Uterus (tissue), 4 donors: Measurements from ENCODE around the gene NCOA3. TPM values are rescaled to one million over a fixed set of nuclear protein-coding genes. Genes with fewer than 3 reads are reported as not detected.
A peak's percentile ranks its signal among the peaks of the same experiment; 100 is the strongest.

Source experiments
- DNase-seq, 2 donors: peaks; one replicate each; pipeline ENCODE4 v3.0.0-alpha.2; 2019 to 2020
- H3K27ac ChIP-seq, 2 donors: fragments of 200-600 bp; sonication (generic); 1 replicate in 1 of 2; 2 replicates in 1 of 2; pipeline ENCODE4 v1.5.1; 2016 to 2018
- H3K27me3 ChIP-seq, 2 donors: fragments of 200-600 bp; sonication (generic); one replicate each; pipeline ENCODE4 v1.5.1; 2018 to 2019; ENCODE audit warnings: control low read depth in 1 of 2
- H3K36me3 ChIP-seq, 2 donors: fragments of 200-600 bp; sonication (generic); one replicate each; pipeline ENCODE4 v1.5.1; 2019; ENCODE audit warnings: control low read depth in 1 of 2
- H3K4me1 ChIP-seq, 2 donors: fragments of 200-600 bp; sonication (generic); one replicate each; pipeline ENCODE4 v1.5.1; 2018 to 2019; ENCODE audit warnings: control low read depth in 1 of 2
- H3K4me3 ChIP-seq, 2 donors: fragments of 200-600 bp; sonication (generic); 1 replicate in 1 of 2; 2 replicates in 1 of 2; pipeline ENCODE4 v1.5.1; 2018 to 2019; ENCODE audit warnings: mild to moderate bottlenecking in 1 of 2
- H3K9me3 ChIP-seq, 2 donors: fragments of 200-600 bp; sonication (generic); one replicate each; pipeline ENCODE4 v1.5.1; 2019; ENCODE audit warnings: control low read depth in 1 of 2
- POLR2A ChIP-seq, 2 donors: fragments of 450-650 bp; IDR thresholded peaks; one replicate each; pipeline ENCODE4 v1.6.1; 2016; ENCODE audit warnings: antibody characterized with exemption in 2 of 2, mild to moderate bottlenecking in 1 of 2, moderate library complexity in 1 of 2
- intact Hi-C: fragments of 100-400 bp; cut with DNase I; formaldehyde crosslinking; loops from one replicate; pipeline ENCODE4 v1.15.1; 2023; ENCODE audit warnings: low total_unique reads
- total RNA-seq, 4 donors: library from RNA; depleted of rRNA in 3 of 4; stranded (reverse); fragments of >200 nt in 3 of 4; gene quantifications; one replicate each; pipeline versions ENCODE4 v1.1.0 to v1.2.4, GENCODE V29; 2014 to 2023
- TF ChIP-seq, protein P1 (sequence below), 4 experiments: fragments of 200-600 bp in 2 of 4; fragments of 450-650 bp in 2 of 4; sonication (generic) in 2 of 4; IDR thresholded peaks; one replicate each; pipeline ENCODE4 v1.5.1; 2016 to 2019; ENCODE audit warnings: antibody characterized with exemption in 4 of 4, mild to moderate bottlenecking in 2 of 4, moderate library complexity in 1 of 4
- donor health status: DM: yes; HTN: yes; CAD: no.

The NCOA3 gene
- total RNA-seq = 10 to 100 TPM; 27.9 to 59.2 (median 44.2) TPM

DNA sequence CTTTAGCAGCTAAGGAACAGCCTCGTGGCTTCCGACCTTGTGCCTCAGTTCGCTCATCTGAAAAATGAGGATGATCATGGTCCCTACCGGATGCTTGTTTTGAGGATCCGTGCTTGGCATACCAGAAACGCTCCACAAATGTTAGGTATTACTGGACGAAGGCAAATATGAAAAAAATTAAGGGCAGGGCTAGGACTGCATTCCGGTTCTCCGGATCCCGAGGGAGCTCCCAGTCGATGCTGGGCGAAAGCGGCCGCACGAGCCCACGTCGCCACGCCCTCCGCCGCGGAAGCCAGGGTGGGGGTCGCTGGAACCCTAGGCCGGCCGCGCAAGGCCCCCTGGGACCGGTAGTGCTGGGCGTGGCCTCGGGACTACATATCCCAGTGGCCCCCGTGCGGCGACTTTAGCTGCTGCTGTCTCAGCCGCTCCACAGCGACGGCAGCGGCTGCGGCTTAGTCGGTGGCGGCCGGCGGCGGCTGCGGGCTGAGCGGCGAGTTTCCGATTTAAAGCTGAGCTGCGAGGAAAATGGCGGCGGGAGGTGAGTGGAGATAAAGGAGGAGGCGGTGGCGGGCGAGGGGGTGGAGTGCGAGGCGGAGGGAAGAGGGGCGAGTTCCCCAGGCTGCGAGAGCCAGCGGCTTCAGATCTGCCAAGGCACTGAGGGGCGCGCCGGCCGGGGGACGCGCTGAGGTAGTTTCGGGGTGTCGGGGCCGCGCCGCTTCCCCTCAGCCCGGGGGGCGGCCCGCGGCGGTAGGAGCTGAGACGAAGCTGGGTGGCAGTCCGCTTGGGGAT, at the start of gene NCOA3:
Gene NCOA3, plus strand, starts transcription at position 406 of the 789 bp plus-strand sequence. CDS start 120,361 bp downstream, outside the sequence.
- intact Hi-C loops = no loop called here
- Histone ChIP-seq H3K4me3 (peak within 1 kb of the TSS; percentile 64 to 96), H3K36me3 (no peaks in the 10 kb centered on the region), H3K27ac (peak within 1 kb of the TSS; percentile 89 to 96), H3K9me3 (no peaks in the 10 kb centered on the region), H3K4me1 (peaks cover 0 to 6% of the 10 kb centered on the region in 2 donors), H3K27me3 (no peaks in the 10 kb centered on the region)
- peak; percentile 89 to 90 for DNase-seq
- TF ChIP-seq POLR2A (IDR thresholded peaks at IDR 0.05) = peak; percentile 80 to 95
- TF ChIP-seq, protein P1, sequence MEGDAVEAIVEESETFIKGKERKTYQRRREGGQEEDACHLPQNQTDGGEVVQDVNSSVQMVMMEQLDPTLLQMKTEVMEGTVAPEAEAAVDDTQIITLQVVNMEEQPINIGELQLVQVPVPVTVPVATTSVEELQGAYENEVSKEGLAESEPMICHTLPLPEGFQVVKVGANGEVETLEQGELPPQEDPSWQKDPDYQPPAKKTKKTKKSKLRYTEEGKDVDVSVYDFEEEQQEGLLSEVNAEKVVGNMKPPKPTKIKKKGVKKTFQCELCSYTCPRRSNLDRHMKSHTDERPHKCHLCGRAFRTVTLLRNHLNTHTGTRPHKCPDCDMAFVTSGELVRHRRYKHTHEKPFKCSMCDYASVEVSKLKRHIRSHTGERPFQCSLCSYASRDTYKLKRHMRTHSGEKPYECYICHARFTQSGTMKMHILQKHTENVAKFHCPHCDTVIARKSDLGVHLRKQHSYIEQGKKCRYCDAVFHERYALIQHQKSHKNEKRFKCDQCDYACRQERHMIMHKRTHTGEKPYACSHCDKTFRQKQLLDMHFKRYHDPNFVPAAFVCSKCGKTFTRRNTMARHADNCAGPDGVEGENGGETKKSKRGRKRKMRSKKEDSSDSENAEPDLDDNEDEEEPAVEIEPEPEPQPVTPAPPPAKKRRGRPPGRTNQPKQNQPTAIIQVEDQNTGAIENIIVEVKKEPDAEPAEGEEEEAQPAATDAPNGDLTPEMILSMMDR (IDR thresholded peaks at IDR 0.05) = peak; percentile 39 to 77 (median 60)

DNA sequence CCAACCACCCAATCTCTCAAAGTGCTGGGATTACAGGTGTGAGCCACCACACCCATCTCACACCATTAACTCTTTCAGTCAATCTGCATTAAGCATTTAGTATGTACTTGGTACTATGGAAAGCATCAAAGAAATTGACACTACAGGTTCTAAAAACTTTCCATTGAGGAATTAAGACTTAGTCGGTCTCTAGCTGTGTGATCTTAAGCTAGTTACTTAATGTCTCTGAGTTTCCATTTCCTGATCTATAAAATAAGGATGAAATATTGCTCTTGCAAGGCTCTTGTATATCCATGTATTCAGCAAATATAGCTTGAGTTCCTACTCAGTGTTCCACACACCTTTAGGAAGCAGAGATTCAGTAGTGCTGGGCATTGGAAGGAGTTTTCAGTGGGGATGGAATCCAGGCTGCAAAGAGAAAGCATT, 48.9 kb upstream of the NCOA3 start:
- no peaks in the 10 kb centered on the region for H3K27me3 ChIP-seq
- DNase-seq = no peak
- no peak for TF ChIP-seq POLR2A (IDR thresholded peaks at IDR 0.05)
- TF ChIP-seq, protein P1 (IDR thresholded peaks at IDR 0.05) = no peak
- no peaks in the 10 kb centered on the region for H3K36me3 ChIP-seq
- no peak overlapping the region for H3K4me3 ChIP-seq
- no peaks in the 10 kb centered on the region for H3K9me3 ChIP-seq
- H3K27ac ChIP-seq = no peak overlapping the region
- intact Hi-C loops = no loop called here
- no peaks in the 10 kb centered on the region for H3K4me1 ChIP-seq

DNA sequence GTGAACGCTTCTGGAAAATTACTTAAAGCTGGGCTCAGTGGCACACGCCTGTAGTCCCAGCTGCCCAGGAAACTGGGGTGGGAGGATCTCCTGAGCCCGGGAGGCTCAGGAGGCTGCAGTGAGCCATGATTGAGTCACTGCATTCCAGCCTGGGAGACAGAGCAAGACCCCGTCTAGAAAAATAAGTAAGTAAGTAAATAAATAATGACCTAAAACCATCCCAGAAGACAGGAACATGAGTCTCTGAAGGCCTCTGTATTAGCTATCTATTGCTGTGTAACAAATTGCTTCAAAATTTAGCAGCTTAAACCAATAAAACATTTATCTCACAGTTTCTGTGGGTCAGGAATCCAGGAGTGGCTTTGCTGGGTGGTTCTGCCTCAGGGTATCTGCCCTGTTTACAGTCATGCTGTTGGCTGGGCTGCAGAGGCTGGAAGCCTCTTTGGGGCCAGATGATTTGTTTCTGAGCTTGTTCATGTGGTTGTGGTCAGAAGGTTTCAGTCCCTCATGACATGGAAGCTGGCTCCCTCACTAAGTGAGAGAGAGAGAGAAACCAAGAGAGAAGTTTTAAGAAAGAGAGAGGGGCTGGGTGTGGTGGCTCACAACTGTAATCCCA, 48.4 kb upstream of the NCOA3 start:
- no peak overlapping the region for H3K27ac ChIP-seq
- no peaks in the 10 kb centered on the region for H3K36me3 ChIP-seq
- DNase-seq = no peak
- H3K4me3 ChIP-seq = no peak overlapping the region
- TF ChIP-seq, protein P1 (IDR thresholded peaks at IDR 0.05) = no peak
- no peak for TF ChIP-seq POLR2A (IDR thresholded peaks at IDR 0.05)
- no peaks in the 10 kb centered on the region for H3K4me1 ChIP-seq
- no peaks in the 10 kb centered on the region for H3K27me3 ChIP-seq
- intact Hi-C loops = no loop called here
- no peaks in the 10 kb centered on the region for H3K9me3 ChIP-seq

DNA sequence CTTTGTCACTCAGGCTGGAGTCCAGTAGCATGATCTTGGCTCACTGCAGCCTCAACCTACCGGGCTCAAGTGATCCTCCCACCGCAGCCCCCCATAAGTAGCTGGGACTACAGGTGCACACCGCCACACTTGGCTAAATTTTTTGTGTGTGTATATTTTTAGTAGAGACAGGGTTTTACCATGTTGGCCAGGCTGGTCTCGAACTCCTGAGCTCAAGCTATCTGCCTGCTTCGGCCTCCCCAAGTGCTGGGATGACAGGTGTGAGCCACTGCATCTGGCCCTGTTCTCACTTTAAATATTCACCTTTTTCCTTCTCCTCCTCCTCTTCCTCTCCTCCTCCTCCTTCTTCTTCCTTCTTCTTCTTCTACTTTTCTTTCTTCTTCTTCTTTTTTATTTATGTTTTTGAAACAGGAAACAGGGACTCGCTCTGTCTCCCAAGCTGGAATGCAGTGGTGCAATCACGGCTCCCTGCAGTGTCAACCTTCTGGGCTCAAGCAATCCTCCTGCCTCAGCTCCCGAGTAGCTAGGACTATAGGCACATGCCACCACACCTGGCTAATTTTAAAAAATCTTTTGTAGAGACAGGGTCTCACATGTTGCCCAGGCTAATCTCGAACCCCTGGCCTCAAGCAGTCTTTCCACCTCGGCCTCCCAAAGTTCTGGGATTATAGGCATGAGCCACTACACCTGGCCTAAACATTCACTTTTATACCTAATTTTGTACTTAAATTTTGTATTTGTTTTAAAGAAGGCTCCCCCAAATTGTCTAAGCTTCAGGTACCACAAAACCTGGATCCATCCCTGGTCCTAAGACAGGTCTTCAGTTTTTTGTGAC, 47.2 kb upstream of the NCOA3 start:
- Histone ChIP-seq H3K27me3 (no peaks in the 10 kb centered on the region), H3K27ac (no peak overlapping the region), H3K4me3 (no peak overlapping the region), H3K4me1 (no peaks in the 10 kb centered on the region), H3K36me3 (no peaks in the 10 kb centered on the region), H3K9me3 (no peaks in the 10 kb centered on the region)
- no peak for DNase-seq
- TF ChIP-seq, protein P1 (IDR thresholded peaks at IDR 0.05) = no peak
- no peak for TF ChIP-seq POLR2A (IDR thresholded peaks at IDR 0.05)
- intact Hi-C loops = no loop called here
